ENCODE measurements around the gene DGKI.

DNA sequence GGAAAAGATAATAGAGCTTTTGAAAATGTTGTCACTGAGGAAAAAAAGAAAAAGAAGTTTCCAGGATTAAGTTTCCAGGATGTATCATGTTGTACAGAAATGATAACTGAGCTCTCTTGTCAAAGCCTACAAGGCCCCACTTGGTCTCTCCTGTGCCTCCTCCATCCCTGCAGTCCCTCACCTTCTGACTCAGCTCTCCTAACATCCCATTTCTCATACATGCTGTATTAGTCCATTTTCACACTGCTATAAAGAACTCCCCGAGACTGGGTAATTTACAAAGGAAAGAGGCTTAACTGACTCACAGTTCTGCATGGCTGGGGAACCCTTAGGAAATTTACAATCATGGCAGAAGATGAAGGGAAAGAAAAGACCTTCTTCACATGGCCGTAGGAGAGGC is 3.8 kb upstream of the DGKI start:
- TF ChIP-seq CHD1 (IDR thresholded peaks at IDR 0.05; ENCODE audit: low read depth, low read length), result no peak
- TF ChIP-seq, protein P1, sequence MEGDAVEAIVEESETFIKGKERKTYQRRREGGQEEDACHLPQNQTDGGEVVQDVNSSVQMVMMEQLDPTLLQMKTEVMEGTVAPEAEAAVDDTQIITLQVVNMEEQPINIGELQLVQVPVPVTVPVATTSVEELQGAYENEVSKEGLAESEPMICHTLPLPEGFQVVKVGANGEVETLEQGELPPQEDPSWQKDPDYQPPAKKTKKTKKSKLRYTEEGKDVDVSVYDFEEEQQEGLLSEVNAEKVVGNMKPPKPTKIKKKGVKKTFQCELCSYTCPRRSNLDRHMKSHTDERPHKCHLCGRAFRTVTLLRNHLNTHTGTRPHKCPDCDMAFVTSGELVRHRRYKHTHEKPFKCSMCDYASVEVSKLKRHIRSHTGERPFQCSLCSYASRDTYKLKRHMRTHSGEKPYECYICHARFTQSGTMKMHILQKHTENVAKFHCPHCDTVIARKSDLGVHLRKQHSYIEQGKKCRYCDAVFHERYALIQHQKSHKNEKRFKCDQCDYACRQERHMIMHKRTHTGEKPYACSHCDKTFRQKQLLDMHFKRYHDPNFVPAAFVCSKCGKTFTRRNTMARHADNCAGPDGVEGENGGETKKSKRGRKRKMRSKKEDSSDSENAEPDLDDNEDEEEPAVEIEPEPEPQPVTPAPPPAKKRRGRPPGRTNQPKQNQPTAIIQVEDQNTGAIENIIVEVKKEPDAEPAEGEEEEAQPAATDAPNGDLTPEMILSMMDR (conservative IDR thresholded peaks at IDR 0.05; ENCODE audit: low read depth, low read length), result no peak
- no peak for TF ChIP-seq POLR2A (IDR thresholded peaks at IDR 0.05; ENCODE audit: low read depth, low read length)
- TF ChIP-seq CEBPB (IDR thresholded peaks at IDR 0.05; ENCODE audit: low read depth, low read length), result no peak
- TF ChIP-seq SMC3 (IDR thresholded peaks at IDR 0.05; ENCODE audit: low read depth, low read length), result no peak
- TF ChIP-seq MAFK (IDR thresholded peaks at IDR 0.05; ENCODE audit: low read depth, low read length), result no peak
- no peak for TF ChIP-seq RCOR1 (IDR thresholded peaks at IDR 0.05; ENCODE audit: insufficient replicate concordance, low read length)
- TF ChIP-seq RAD21 (IDR thresholded peaks at IDR 0.05; ENCODE audit: low read length), result no peak
- TF ChIP-seq MXI1 (IDR thresholded peaks at IDR 0.05; ENCODE audit: borderline replicate concordance, low read depth, low read length), result no peak
- TF ChIP-seq FOS (IDR thresholded peaks at IDR 0.05; ENCODE audit: low read depth, low read length), result no peak
- TF ChIP-seq, protein P2, sequence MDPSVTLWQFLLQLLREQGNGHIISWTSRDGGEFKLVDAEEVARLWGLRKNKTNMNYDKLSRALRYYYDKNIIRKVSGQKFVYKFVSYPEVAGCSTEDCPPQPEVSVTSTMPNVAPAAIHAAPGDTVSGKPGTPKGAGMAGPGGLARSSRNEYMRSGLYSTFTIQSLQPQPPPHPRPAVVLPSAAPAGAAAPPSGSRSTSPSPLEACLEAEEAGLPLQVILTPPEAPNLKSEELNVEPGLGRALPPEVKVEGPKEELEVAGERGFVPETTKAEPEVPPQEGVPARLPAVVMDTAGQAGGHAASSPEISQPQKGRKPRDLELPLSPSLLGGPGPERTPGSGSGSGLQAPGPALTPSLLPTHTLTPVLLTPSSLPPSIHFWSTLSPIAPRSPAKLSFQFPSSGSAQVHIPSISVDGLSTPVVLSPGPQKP (IDR thresholded peaks at IDR 0.05; ENCODE audit: borderline replicate concordance, low read depth, low read length), result no peak
- no peak for TF ChIP-seq BHLHE40 (IDR thresholded peaks at IDR 0.05; ENCODE audit: low read depth, low read length)
